GM21619 (cell line): ENCODE data around the gene ANKRD44.

Experiments
- ATAC-seq: cut with Tn5 transposase; IDR thresholded peaks from one replicate; pipeline ENCODE4 v1.9.1; 2021; ENCODE audit not compliant: unreplicated experiment

ANKRD44 gene

GRCh38 chr2:197209742-197210408, 100.7 kb downstream of the ANKRD44 start:
- ATAC-seq, result peak; percentile 32

DNA sequence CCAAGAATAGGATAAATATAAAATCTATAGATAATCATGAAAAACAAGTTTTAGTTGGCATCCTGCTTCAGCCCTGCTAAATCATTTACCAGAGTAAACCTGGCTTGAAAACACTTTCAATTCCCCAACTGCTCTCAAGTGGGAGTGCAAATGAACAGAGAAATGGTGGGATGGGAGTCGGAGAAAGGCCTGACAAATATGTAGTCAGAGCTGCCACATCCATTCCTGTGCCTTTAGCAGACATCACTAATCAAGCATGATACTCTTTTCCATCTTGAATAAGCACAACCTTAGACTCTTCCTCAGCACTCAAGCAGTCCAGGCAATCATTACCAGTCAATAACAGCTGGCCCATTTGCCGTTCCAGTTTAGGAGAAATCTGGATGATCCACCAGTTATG, 101.3 kb downstream of the ANKRD44 start:
- ATAC-seq, result no peak

- ATAC-seq, result no peak
These were observed 101.7 kb downstream of the ANKRD44 start for GRCh38 chr2:197208841-197209240.

DNA sequence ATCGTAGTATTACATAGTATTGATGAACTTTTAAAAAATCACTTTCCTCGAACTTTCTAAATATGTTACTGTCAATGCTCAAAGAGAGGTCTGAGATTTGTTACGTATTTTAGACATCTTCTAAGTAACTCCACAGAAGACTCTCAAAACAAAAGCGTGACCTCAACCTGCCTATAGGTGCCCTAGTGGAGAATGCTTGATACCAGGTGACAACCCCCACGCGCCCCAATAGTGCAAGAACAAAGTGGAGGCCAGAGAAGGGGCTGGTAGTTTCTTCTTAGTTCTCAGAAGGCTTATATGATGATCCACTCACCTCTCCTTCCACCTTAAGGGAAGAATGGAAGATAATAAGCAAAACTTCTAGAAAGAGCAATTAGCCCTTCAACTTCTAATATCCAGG, 102.6 kb downstream of the ANKRD44 start:
- no peak for ATAC-seq

GRCh38 chr2:197207598-197207997, 103.0 kb downstream of the ANKRD44 start:
- no peak for ATAC-seq

DNA sequence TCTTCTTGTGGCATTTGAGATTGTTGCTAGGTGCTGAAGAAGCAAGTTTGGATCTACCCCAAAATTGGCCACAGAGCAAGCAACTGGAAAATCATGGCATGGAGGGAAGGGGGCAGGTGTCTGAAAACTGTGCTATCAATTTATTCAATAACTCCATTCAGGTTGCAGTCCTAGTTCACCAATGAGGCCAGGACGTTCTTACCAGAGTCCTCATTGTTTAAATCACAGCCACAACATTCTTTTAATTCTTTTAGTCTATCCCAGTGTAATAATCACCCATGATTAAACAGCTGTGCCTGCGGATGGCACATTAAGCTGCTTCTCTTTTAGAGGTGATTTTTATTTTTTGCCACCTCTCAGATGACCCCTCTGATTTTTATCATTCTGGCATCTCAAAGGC, 103.5 kb downstream of the ANKRD44 start:
- ATAC-seq, result no peak

GRCh38 chr2:197205585-197206215, 104.9 kb downstream of the ANKRD44 start:
- peak; percentile 63 for ATAC-seq

GRCh38 chr2:197204519-197205250, 105.9 kb downstream of the ANKRD44 start:
- ATAC-seq, result no peak

- no peak for ATAC-seq
These were observed 108.7 kb downstream of the ANKRD44 start for GRCh38 chr2:197201874-197202273.

- ATAC-seq, result no peak
These were observed 109.9 kb downstream of the ANKRD44 start for GRCh38 chr2:197200762-197201058.

DNA sequence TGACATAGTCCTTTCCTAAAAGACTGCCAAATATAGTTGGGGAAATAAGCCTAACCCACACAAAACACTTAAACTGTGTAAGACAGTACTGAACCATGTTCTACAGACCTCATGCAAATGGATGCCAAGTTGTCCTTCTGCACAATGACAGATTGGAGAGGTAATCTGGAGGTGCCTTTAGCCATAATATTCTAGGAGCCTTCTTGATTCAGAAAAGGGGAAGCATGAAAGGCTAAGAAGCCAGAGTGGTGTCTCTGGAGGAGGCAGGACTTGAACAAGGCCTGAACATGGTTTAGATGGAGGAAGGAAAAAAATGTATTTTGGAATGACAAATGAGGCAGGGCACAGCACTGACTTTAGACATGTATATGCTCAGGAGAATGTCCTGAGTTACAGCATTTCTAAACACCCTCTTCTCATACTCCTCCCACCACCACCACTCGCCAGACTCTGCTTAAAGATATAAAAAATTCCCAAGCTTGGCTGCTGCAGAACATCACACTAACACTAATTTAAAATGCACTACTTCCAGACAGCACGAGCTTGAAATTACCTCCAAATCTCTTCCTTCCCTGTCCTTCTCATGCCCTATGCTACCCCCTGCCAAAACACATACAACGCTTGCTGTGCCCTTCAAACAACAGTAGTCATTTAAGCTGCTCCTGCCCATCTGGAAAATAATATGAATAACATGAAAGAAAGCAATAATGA, 110.4 kb downstream of the ANKRD44 start:
- no peak for ATAC-seq

DNA sequence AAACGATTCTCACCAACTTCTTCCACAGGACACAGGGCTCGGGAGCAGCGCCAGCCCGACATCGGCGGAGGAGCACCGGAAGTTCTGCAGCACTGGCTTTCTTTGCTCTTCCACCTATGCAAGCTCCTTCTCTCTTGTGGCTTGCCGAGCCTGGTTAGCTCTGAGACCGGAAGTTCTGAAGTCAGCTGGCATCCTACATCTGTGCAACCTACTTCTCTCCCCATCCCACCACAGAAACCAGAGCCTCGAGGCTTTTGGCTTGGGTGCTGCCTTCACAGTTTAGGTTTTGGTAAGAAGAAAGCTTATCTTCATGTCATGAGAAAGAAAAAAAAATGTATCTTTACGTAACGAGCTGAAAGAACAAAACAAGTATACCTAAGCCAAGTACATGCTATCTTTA, 111.7 kb downstream of the ANKRD44 start:
- peak; percentile 99 for ATAC-seq

- no peak for ATAC-seq
These were observed 112.7 kb downstream of the ANKRD44 start for GRCh38 chr2:197197895-197198311.

DNA sequence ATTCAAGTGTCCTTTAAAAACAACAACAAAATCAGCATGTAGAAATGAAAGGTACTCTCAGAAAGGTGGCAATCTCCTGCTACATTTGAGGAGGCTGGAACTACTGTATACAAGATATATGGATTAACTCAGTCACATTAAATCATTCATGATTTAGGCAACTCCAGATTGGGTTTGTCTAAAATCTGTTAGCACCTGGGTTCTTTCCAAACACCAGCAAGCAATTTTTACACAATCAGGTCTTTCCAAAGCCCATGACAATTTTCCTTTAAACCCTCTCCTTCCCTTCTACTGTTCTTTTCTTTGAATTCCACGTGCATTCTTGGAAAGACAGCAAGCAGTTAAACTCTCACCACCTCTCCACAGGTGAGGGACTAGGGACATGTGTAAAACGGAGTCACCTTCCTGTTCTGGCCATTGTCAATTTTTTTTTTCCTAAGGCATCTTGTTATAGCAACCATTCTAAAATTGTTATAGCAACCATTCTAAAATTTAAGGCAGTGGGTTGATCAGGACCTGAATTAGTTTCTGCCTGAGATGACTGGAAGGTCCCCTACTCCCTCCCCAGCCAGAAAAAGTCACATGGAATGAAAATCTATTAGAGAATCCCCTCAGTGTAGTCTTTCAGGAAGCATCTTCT, 113.9 kb downstream of the ANKRD44 start:
- ATAC-seq, result no peak

GRCh38 chr2:197195518-197195917, 115.1 kb downstream of the ANKRD44 start:
- no peak for ATAC-seq

GRCh38 chr2:197191940-197192322, 118.6 kb downstream of the ANKRD44 start:
- ATAC-seq, result peak; percentile 68

- peak; percentile 41 for ATAC-seq
These were observed 119.2 kb downstream of the ANKRD44 start for GRCh38 chr2:197191177-197191939.

DNA sequence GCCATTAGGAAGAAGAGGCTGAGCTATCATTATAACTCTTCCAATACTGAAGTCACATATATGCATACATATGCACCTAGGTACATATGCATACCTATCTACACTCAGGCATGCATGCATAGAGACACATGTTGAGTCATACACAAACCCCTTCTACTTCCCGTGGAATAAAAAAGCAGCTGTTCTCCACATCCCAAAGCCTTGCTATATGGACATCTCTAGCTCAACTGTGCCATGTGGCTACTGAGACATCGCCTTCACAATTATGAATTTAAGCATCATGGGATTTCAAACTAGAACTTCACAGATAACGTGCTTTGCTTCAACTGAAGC, 120.5 kb downstream of the ANKRD44 start:
- no peak for ATAC-seq

GRCh38 chr2:197189426-197190099, 121.0 kb downstream of the ANKRD44 start:
- ATAC-seq, result no peak

DNA sequence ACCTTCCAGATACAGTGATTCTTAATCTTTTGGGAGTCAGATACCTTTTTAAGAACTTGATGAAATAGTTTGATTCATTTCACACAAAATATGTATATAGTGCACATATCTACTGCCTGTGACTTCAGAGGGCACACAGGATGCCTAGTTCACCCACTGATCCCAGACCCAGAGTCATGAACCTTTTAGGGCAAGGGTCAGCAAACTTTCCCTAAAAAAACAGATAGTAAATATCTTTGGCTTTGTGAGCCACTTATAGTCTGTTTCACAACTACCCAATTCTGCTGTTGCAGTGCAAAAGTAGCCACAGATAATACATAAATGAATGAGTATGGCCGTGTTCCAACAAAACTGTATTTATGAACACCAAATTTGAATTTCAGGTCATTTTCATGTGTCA, 124.9 kb downstream of the ANKRD44 start:
- no peak for ATAC-seq
